OCI-LY7 (cell line): ENCODE measurements around the gene HTT.

Experiments used
- CTCF ChIP-seq: fragments of 200-600 bp; sonication (generic); conservative IDR thresholded peaks from 2 replicates; pipeline ENCODE4 v1.5.1; 2014; ENCODE audit warnings: mild to moderate bottlenecking, antibody characterized with exemption, low read length, moderate library complexity, mixed read lengths
- EZH2phosphoT487 ChIP-seq: fragments of 200-600 bp; sonication (generic); IDR thresholded peaks from 2 replicates; pipeline ENCODE4 v1.6.1; 2018; ENCODE audit warnings: low read depth, borderline replicate concordance, mild to moderate bottlenecking, mixed run types, antibody characterized with exemption, low read length, moderate library complexity, mixed read lengths

GRCh38 chr4:3065551-3065950 is 8.9 kb upstream of the HTT start:
- TF ChIP-seq CTCF (no peak), EZH2phosphoT487 (no peak)
